WTC11 (cell line): ENCODE data around the gene FHIT.

Experiments used
- NR2C2 ChIP-seq: sonication (generic); formaldehyde crosslinking; IDR thresholded peaks from 2 replicates; pipeline ENCODE4 v1.8.0; 2022; ENCODE audit warnings: mild to moderate bottlenecking, missing genetic modification reagents
- ZNF416 ChIP-seq: fragments of 250-450 bp; sonication (Bioruptor Pico); IDR thresholded peaks from 2 replicates; pipeline ENCODE4 v1.9.0; 2021; ENCODE audit warnings: mild to moderate bottlenecking, inconsistent platforms
- TF ChIP-seq, protein P1 (sequence below): fragments of 200-600 bp; IDR thresholded peaks from 2 replicates; pipeline ENCODE4 v1.8.0; 2022; ENCODE audit warnings: antibody characterized with exemption
- TF ChIP-seq, protein P2 (sequence below): sonication (generic); formaldehyde crosslinking; IDR thresholded peaks from 2 replicates; pipeline ENCODE4 v1.8.1; 2023; ENCODE audit warnings: mild to moderate bottlenecking, moderate library complexity, missing genetic modification reagents
- TF ChIP-seq, protein P3 (sequence below): sonication (generic); formaldehyde crosslinking; IDR thresholded peaks from 2 replicates; pipeline ENCODE4 v1.8.0; 2022; ENCODE audit warnings: mild to moderate bottlenecking, missing genetic modification reagents

DNA sequence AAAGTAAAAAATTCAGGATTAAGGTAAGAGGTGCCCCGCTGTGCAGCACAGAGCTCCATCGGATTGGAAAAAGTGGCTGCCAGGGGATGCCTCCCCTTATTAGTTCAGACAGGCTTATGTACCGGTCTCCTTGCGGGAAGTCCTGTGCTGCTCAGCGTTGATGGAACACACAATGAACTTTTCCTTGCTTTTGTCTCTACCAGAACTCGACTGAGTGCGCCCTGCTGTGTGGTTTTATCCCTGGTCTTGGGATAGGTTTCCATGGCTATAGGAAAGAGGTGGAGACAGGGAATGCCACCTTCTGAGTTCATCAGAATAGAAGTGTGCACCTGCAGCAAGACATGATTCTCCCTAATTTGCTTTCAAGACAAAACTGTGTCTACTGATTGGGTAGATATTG, 1455.5 kb downstream of the FHIT start:
- TF ChIP-seq, protein P1, sequence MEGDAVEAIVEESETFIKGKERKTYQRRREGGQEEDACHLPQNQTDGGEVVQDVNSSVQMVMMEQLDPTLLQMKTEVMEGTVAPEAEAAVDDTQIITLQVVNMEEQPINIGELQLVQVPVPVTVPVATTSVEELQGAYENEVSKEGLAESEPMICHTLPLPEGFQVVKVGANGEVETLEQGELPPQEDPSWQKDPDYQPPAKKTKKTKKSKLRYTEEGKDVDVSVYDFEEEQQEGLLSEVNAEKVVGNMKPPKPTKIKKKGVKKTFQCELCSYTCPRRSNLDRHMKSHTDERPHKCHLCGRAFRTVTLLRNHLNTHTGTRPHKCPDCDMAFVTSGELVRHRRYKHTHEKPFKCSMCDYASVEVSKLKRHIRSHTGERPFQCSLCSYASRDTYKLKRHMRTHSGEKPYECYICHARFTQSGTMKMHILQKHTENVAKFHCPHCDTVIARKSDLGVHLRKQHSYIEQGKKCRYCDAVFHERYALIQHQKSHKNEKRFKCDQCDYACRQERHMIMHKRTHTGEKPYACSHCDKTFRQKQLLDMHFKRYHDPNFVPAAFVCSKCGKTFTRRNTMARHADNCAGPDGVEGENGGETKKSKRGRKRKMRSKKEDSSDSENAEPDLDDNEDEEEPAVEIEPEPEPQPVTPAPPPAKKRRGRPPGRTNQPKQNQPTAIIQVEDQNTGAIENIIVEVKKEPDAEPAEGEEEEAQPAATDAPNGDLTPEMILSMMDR, result no peak
- TF ChIP-seq NR2C2 (CRISPR knock-in tag), result no peak
- TF ChIP-seq, protein P2, sequence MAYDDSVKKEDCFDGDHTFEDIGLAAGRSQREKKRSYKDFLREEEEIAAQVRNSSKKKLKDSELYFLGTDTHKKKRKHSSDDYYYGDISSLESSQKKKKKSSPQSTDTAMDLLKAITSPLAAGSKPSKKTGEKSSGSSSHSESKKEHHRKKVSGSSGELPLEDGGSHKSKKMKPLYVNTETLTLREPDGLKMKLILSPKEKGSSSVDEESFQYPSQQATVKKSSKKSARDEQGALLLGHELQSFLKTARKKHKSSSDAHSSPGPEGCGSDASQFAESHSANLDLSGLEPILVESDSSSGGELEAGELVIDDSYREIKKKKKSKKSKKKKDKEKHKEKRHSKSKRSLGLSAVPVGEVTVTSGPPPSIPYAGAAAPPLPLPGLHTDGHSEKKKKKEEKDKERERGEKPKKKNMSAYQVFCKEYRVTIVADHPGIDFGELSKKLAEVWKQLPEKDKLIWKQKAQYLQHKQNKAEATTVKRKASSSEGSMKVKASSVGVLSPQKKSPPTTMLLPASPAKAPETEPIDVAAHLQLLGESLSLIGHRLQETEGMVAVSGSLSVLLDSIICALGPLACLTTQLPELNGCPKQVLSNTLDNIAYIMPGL (CRISPR knock-in tag), result no peak
- no peak for TF ChIP-seq ZNF416 (CRISPR knock-in tag)
- TF ChIP-seq, protein P3, sequence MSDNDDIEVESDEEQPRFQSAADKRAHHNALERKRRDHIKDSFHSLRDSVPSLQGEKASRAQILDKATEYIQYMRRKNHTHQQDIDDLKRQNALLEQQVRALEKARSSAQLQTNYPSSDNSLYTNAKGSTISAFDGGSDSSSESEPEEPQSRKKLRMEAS (CRISPR knock-in tag), result no peak
